SIG-M5 (cell line): ENCODE results near the gene KCNE1.

Source experiments
- DNase-seq: peaks from one replicate; lab custom pipeline; 2025; lab: John Stamatoyannopoulos, UW

The KCNE1 gene

GRCh38 chr21:34535886-34536285, 23.9 kb upstream of the KCNE1 start:
- DNase-seq: no peak

- no peak for DNase-seq
These were observed 22.5 kb upstream of the KCNE1 start for GRCh38 chr21:34534522-34534921.

GRCh38 chr21:34533938-34534337, 21.9 kb upstream of the KCNE1 start:
- DNase-seq: no peak

- DNase-seq: no peak
These were observed 19.4 kb upstream of the KCNE1 start for GRCh38 chr21:34531399-34531798.

GRCh38 chr21:34530261-34530660, 18.3 kb upstream of the KCNE1 start:
- DNase-seq: no peak

GRCh38 chr21:34528131-34528561, 16.1 kb upstream of the KCNE1 start:
- DNase-seq: no peak

GRCh38 chr21:34526618-34527290, 14.7 kb upstream of the KCNE1 start:
- DNase-seq: no peak

GRCh38 chr21:34526241-34526617, 14.2 kb upstream of the KCNE1 start:
- no peak for DNase-seq

- DNase-seq: no peak
These were observed 12.9 kb upstream of the KCNE1 start for GRCh38 chr21:34524646-34525601.

GRCh38 chr21:34523019-34523555, 11.1 kb upstream of the KCNE1 start:
- DNase-seq: no peak

- no peak for DNase-seq
These were observed 10.3 kb upstream of the KCNE1 start for GRCh38 chr21:34522284-34522683.

- DNase-seq: no peak
These were observed 9.6 kb upstream of the KCNE1 start for GRCh38 chr21:34521561-34521960.

GRCh38 chr21:34520764-34521508, 8.9 kb upstream of the KCNE1 start:
- no peak for DNase-seq

GRCh38 chr21:34520281-34520680, 8.3 kb upstream of the KCNE1 start:
- no peak for DNase-seq

GRCh38 chr21:34519694-34520093, 7.7 kb upstream of the KCNE1 start:
- DNase-seq: no peak

GRCh38 chr21:34519016-34519415, 7.0 kb upstream of the KCNE1 start:
- DNase-seq: no peak

GRCh38 chr21:34518301-34518700, 6.3 kb upstream of the KCNE1 start:
- no peak for DNase-seq

- DNase-seq: peak; percentile 49
These were observed 5.7 kb upstream of the KCNE1 start for GRCh38 chr21:34517491-34518245.

GRCh38 chr21:34517039-34517438, 5.0 kb upstream of the KCNE1 start:
- no peak for DNase-seq

- no peak for DNase-seq
These were observed 2.6 kb upstream of the KCNE1 start for GRCh38 chr21:34514576-34515115.

- no peak for DNase-seq
These were observed 1.2 kb upstream of the KCNE1 start for GRCh38 chr21:34513129-34513675.
